NCI-H2196 (cell line): ENCODE results near the gene KLF6.

Experiments
- DNase-seq: peaks from one replicate; lab custom pipeline; 2025; ENCODE audit not compliant: unreplicated experiment; lab: John Stamatoyannopoulos, UW

Gene KLF6

GRCh38 chr10:3784510-3785250, at the start of gene KLF6:
Gene KLF6 (minus strand): TSS chr10:3785209. CDS start chr10:3785014, 195 bp downstream.
- DNase-seq: no peak

GRCh38 chr10:3834404-3834803, 49.4 kb upstream of the KLF6 start:
- DNase-seq: no peak

GRCh38 chr10:3833046-3833445, 48.0 kb upstream of the KLF6 start:
- no peak for DNase-seq

DNA sequence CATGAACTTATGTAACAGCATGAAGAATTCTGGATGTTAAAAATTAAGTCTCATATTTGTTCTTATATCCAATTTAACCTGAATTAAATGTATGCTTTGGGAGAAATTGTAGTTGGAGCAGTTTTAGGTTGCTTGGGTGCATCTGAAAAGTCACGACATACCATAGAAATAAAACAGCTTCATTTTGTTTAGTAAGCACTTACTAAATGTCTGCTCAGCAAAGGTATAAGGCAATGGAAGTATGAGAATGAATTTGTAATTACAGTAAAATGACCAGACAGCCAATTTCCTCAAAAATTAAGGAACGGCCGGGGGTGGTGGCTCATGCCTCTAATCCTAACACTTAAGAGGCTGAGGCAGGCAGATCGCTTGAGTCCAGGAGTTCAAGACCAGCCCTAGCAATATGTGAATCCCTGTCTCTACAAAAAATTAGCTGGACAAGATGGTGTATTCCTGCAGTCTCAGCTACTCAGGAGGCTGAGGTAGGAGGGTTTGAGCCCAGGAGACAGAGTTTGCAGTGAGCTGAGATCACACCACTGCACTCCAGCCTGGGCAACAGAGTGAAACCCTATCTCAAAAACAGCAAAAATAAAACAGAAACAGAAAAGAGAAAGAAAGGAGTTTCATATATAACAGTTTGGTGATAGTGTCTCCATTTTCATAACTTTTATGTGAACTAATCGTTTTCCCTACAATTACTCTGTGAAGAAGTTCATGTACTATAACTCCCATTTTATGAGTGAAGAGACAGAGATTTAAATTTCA, 47.2 kb upstream of the KLF6 start:
- no peak for DNase-seq

DNA sequence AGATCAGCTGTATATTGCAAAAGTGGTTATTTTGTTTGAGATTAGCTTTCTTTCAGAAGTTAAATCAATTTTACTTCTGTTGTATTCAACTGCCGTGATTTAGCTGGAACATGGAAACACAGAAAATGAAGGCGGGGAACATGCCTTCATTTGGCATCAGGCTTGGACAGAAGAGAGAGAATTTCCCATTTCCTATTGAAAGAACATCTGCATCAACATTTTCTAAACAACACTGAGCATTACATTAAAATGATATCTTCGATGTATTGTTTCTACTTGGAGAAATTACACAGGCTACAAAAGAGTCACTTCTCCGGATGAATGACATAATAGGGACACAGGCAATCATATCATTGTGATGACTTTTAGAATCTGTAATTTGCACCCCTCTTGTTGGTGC, 46.6 kb upstream of the KLF6 start:
- no peak for DNase-seq

GRCh38 chr10:3830946-3831345, 45.9 kb upstream of the KLF6 start:
- DNase-seq: no peak

GRCh38 chr10:3829156-3830050, 44.4 kb upstream of the KLF6 start:
- no peak for DNase-seq

GRCh38 chr10:3828404-3829155, 43.6 kb upstream of the KLF6 start:
- DNase-seq: peak; percentile 7

DNA sequence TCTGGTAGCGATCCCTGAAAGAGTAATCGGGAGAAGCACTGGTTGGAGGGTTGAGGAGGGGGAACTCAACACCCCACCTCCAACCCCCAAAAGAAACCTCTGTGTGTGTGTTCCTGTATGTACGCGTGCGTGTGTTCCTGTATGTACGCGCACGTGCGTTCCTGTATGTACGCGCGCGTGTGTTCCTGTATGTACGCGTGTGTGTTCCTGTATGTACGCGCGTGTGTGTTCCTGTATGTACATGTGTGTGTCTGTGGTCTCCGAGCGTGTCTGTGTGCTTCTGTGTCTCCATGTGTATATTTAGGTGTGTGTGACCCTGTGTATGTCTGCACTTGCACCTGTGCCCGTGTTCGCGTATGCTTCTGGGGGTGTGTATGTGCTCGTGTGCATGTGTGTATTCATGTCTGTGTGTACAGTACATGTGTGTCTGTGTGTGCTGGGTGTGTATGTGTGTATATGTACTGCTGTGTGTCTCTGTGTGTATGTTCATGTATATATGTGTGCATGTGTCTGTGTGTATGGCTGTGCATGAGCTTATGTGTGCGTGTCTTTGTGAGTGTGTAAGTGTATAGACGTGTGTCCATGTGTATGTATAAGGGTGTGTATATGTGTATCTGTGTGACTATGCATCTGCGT, 42.9 kb upstream of the KLF6 start:
- no peak for DNase-seq

DNA sequence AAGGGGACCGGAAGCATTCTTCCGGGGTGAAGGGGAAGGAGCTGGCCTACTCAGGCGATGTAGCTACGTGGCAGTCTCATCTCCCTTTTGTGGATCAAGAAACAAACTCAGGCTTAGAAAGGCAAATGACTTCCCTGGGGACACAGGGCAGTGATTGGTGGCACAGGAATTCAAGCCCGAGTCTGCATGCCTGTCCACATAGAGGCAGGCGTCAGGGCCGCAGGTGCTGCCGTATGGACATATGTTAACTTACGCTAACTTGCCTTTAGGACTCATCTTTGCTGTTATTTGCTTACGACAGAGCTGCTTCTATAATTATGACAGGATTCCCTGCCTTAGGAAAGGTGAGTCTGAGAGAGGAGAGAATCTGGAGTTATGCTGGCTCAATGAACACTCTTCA, 42.3 kb upstream of the KLF6 start:
- DNase-seq: no peak

DNA sequence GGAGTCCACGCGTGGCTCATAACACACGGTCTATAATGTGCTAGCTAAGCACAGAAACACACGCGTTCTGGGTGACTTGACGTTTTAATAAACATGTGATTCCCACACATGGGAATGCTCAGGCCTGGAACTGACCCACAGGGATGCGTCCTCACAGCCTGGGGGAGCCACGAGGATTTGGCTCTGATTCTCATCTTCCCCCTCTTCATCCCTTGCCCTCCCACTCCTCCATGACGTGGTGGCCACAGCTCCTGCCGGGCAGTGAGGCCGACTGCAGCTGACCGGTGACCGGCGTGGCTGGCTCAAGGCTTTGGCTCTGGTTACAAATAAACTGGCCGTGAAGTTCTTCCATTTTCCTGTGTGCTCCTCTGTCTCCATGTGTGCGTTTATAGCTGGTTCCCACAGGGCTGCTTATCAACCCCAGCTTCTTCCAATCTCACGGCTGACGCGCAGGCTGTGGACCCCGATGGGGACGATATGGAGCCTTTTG, 40.9 kb upstream of the KLF6 start:
- DNase-seq: no peak

DNA sequence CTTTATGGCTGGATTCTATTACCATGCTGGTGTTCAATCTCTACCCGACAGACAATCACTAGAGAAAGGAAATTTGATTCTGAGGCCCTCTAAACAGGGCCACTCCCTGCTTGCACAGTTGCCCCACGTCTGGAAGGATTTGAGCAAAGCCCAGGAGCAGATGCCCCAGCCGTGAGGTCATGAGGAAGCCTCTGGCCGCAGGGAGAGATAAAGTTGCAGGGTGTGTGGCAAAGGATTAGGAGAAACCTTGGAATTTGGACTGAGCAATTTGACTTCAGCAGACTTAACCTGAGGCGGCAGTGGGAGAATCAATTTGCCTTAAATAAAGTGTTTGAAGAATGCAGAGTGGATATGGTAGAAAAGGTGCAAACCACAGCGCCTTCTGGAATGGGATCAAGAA, 40.2 kb upstream of the KLF6 start:
- no peak for DNase-seq

GRCh38 chr10:3822541-3823330, 37.7 kb upstream of the KLF6 start:
- DNase-seq: no peak

GRCh38 chr10:3820255-3820654, 35.2 kb upstream of the KLF6 start:
- no peak for DNase-seq

DNA sequence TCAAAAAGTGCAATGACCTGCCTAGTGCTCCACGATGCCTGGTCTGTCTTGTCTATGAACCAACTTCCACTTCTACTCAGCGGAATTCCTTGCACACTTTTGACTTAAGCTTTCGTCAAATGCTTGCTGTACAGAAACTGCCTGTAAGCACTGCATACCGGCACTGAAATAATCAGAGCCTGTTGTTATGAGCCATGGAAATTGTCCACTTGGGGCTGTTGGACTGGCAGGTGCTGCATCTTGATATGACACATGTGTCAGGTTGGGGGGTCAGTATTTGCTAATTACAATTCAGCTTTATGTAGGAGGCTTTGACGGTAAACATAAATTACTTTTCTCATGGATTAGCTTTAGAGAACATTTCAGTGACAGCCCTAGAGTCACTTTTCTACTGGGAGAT, 32.0 kb upstream of the KLF6 start:
- no peak for DNase-seq

DNA sequence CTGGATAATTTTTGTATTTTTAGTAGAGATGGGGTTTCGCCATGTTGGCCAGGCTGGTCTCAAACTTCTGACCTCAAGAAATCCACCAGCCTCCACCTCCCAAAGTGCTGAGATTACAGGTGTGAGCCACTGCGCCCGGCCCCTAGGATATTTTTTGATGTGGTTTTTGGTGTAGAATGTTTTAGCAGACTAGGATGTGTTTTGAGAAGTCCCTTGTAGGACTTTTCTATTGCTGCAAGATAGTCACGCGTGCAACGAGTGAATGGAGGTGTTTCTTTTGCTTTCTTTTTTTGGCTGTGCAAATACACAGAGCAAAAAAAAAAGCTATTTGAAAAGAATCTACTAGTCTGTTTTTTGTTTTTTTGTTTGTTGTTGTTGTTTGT, 29.8 kb upstream of the KLF6 start:
- no peak for DNase-seq

DNA sequence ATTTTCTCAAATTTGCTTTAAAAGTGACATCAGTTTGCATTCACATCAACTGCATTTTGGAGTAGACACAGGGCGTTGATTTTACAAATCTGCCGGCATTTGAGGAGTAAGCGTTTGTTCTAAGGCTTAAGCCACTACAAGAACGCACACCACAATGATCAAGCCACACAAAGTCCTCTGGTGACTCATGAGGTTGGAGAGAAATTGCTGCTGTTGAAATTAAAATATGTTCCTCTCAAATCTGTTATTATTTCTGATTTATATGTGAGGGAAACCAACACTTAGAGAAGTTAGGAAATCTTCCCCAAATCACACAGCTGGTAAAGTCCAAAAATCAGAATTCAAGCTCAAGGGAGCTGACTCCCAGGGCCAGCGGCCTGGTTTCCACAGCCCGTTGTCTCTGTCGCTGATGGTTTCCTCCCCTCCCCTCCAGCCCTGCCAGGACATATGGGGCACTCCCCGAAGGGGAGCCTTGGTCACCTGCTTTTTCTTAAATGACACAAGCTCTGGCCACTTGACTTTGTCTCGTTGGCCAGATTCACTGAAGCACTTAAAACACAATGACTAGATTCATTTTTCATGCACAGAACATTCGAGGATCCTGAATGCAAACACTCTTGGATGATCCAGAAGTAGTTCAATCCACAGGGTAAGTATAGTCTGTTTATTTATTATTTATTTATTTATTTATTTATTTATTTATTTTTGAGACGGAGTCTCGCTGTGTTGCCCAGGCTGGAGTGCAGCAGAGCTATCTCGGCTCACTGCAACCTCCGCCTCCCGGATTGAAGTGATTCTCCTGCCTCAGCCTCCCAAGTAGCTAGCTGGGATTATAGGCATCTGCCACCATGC, 29.2 kb upstream of the KLF6 start:
- peak; percentile 2 for DNase-seq

DNA sequence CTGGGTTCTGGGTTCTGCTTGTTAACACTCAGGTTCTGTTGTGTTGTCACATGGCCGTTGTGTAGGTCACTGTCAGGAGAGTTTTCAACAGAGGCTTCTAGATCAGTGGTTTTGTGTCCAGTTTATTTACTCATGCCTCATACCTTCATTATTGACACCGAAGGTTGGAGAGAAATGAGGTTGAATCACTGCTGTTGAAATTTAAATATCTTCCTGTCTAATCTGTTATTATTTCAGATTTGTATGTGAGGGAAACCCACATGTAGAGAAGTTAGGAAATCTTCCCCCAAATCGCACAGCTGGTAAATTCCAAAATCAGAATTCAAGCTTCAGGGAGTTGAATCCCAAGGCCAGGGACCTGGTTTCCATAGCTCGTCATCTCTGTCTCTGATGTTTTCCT, 28.3 kb upstream of the KLF6 start:
- no peak for DNase-seq

- no peak for DNase-seq
Observed at GRCh38 chr10:3812141-3812540, 27.1 kb upstream of the KLF6 start.
